GM19328 (cell line): ENCODE data around the gene FAM240A.

Experiments used
- ATAC-seq: cut with Tn5 transposase; IDR thresholded peaks from one replicate; pipeline ENCODE4 v1.9.1; 2021; ENCODE audit warnings: mild to moderate bottlenecking, moderate library complexity; ENCODE audit not compliant: unreplicated experiment

FAM240A gene

GRCh38 chr3:46624975-46625490 is 12.7 kb downstream of the FAM240A start:
- ATAC-seq, result no peak

GRCh38 chr3:46626039-46626438 is 13.7 kb downstream of the FAM240A start:
- no peak for ATAC-seq

GRCh38 chr3:46627078-46627477 is 14.8 kb downstream of the FAM240A start:
- no peak for ATAC-seq

DNA sequence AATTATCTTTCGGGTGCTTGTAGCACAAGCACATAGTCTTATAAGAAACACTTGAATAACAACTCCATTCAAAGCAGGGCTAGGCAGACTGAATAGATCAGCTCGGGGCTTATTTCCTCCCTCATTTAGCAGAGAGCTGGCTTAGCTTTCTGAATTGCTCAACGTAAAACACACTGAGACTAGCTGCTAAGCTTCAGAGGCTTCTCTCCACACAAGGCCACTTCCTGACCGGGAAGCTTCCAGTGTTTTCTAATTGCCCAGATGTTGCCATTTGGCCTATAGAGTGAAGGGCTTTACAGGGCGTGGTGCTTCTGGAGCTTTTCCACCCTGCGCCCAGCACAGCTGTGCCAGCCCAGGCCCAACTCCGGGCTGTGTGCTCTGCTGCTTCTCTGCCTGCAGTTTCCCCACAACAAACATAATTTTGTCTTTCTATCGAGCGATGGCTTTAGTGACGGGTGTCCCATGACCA is 16.6 kb downstream of the FAM240A start:
- ATAC-seq, result no peak

DNA sequence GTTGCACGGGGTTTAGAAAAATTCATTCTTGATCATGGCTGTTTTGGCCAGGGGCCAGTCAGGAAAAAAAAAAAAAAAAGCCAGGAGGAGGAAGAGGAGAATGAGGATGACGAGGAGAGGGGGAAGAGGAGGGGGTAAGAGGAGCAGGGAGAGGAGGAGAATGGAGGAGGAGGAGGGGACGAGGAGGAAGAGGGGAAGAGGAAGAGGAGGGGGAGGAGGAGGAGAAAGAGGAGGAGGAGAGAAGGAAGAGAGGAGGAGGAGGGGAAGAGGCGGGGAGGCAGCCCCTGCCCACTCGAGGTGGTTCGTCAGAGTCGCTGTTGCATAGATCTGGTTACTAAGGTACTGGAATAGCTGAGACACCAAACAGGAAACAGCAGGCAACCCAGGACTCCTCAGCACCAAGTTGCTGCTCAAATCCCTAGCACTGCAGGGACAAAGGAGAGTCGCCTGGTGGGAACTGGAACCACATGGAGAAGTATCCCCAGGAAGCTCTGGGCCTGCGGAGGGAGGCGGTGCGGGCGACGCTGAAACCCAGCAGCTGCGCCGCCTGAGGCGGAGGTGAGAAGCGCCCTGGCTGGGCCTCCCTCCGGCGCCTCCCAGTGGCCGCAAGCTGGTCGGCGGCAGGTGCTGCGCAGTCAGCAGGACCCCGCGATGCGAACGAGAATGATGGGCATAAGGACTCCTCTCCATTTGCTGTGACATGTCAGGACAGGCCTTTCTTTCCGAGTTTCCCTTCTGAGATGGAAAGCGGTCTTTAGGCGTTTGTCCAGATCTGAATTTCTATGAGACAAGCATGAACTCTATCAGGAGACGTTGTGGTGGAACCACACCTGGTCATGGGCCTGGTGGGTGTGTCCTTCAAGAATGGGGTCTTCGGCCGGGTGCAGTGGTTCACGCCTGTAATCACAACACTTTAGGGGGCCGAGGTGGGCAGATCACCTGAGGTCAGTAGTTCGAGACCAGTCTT is 17.5 kb downstream of the FAM240A start:
- peak; percentile 79 for ATAC-seq

GRCh38 chr3:46632792-46633191 is 20.5 kb downstream of the FAM240A start:
- no peak for ATAC-seq

GRCh38 chr3:46634856-46635255 is 22.5 kb downstream of the FAM240A start:
- ATAC-seq, result no peak

DNA sequence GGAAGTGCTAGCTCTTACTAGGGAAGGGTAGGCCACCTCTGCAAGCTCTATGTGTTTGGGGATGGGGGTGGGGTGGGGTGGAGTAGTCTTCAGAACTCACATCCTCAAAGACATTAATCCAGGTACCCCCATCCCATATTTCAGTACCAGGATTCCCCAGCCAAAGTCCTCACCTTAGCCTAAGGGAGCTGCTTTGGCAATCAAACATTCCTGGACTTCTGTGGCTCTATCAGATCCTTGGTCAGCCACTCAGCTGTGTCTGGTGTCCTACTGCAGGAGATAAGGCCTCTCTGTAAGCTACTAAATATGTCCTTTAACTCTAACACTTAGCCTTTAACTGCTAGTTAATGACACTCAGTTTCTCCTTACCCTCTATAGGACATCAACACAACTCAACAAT is 26.9 kb downstream of the FAM240A start:
- no peak for ATAC-seq

DNA sequence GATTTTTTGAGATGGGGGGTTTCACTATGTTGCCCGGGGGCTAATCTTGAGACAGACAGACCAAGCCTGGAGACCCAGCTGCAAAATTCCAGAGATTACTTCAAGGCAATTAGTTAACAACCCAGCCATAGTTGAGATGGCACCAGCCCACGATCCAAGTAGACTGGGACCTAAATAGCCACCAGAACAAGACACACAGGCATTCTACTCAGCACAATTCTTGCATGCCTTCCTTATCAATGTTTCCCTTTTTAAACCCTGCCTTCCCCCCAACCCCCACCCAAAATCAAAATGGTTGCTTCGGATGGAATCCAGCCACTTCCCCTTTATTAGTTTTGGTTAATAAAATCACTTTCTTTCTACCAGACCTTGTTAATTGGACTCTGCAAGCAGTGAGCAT is 28.6 kb downstream of the FAM240A start:
- ATAC-seq, result no peak

DNA sequence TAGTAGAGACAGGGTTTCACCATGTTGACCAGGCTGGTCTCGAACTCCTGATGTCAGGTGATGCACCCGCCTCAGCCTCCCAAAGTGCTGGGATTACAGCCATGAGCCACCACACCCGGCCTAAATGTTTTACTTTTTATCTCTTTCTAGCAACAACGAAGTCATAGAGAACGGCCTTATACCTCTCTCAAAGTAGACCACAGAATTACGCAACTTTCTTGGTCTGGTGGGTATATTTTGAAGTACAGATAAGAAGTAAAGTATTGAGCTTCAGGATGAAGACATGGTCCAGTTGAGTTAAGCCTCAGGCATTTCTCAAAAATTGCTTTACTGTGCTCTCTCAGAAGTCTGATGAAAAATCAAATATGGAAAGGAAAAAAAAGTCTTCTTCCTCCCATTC is 30.6 kb downstream of the FAM240A start:
- ATAC-seq, result no peak

- no peak for ATAC-seq
Measured at GRCh38 chr3:46643701-46644100, 31.4 kb downstream of the FAM240A start.

DNA sequence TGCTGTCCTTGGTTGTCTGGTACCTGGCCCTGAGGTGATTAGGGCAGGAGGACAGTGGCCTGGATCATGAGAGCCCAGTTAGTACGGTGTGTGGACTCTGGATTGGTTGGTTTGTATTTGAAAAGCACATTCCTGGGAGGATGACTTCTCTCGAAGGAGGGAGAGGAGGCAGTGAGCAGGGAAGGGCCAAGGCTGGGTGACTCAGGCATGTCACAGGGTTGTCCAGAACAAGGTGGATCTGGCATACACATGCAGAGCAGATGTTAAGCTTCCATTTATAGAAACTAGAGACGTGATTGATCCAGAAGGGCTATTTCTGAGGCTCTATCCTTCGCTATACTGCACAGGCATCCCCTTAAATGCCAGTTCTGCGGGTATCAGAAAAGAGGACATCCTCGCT is 34.4 kb downstream of the FAM240A start:
- no peak for ATAC-seq

DNA sequence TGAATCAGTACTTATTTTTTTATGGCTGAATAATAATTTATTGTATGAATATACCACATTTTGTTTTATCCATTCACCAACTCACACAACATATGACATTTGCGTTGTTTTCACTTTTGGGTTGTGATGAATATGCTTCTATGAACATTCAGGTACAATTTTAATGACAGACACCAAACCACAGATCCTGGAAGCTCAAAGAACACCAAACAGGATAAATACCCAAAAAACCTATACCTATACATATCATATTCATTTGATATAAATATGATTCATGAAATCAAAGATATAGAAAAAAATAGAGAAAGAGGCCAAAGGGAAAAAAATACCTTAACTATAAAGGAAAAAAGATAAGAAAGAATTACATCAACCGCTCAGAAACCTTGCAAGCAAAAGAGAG is 35.8 kb downstream of the FAM240A start:
- ATAC-seq, result no peak

DNA sequence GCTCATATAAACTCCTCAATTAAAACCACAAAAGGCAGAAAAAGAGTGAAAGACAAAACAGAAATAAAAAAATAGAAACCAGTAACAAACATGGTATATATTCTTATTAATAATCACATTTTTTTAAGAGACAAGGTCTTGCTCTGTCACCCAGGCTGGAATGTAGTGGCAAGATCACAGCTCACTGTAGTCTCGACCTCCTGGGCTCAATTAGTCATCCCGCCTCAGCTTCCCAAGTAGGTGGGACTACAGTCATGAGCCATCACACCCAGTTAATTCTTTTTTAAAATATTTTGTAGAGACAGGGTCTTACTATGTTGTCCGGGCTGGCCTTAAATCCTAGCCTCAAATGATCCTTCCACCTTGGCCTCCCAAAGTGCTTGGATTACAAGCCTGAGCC is 37.1 kb downstream of the FAM240A start:
- ATAC-seq, result no peak

- no peak for ATAC-seq
Measured at GRCh38 chr3:46651084-46651483, 38.8 kb downstream of the FAM240A start.

- no peak for ATAC-seq
Measured at GRCh38 chr3:46655271-46655670, 42.9 kb downstream of the FAM240A start.

- no peak for ATAC-seq
Measured at GRCh38 chr3:46656778-46657556, 44.6 kb downstream of the FAM240A start.

DNA sequence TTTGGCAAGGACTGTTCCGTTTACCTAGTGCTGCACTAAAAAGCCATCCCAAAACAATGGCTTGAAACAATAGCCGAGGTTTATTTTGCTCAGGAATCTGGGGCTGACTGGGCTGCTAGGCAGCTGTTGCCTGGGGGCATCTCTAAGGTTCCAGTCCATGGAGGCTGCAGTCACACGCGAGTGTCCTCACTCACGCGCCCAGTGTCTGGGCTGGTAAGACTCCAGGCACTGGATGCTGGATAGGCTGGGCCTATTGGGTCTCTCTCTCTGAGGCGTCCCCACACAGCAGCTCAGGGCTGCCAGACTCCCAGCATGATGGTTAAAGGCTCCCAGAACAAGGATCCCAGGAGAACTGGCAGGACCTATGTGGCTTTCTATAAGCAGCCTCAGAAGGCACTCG is 47.0 kb downstream of the FAM240A start:
- ATAC-seq, result no peak

- no peak for ATAC-seq
Measured at GRCh38 chr3:46660003-46660402, 47.7 kb downstream of the FAM240A start.

DNA sequence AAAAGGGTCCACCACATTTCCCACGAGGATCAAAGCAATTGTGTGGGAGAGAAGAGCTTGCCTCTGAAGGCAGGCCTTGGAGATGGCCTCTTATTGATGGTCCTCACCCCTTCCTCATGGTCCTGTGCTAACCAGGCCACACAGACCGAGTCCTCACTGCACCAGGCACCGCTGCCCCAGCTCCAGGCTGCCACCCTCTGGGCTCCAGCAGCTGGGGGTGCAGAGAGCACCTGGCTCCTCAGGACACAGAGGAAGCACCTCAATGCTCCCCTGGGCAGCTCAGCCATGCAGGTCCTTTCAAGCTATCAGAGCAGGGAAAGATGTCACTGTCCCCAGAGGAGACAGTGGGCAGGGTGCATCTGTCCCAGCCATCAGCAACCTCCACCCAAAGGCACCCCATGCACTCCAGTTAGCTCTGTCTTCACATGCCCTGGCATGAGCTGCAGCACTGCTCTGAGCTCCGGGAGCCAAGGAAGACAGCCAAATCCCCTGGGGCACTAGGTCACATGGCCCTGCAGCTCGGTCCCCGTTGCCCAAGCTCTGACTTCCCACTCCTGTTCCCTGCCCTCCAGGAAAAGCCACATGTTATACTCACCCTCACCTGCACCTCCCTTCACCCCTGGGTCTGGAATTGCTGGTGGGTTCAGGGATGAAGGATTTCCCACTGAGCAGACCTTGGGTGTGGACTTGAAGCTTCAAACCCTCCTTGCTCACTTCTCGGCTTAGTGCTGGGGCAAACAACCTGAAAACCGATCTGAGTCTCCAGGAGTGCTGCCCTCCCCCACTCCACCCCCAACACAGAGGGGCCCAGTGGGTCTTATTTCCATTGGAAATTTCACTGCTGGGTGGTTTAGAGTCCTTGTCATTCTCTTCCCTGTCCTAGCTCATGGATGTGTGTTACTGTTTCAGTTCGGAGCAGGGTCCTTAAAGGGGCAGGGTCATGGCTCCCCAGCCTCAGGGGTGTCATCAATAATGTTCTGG is 48.5 kb downstream of the FAM240A start:
- ATAC-seq, result no peak
